Neural cell (in vitro differentiated cells): ENCODE measurements around the gene SKIDA1.

Experiments used
- EP300 ChIP-seq: fragments of 450-650 bp; conservative IDR thresholded peaks from 2 replicates; pipeline ENCODE4 v1.6.1; 2014; ENCODE audit warnings: antibody characterized with exemption, mild to moderate bottlenecking, moderate library complexity; ENCODE audit not compliant: poor library complexity, severe bottlenecking
- EZH2 ChIP-seq: fragments of 200-600, 300-800 bp; shearing (Covaris generic), sonication (generic); IDR thresholded peaks from 2 replicates; pipeline ENCODE4 v1.6.1; 2014; ENCODE audit warnings: antibody characterized with exemption, low read length, borderline replicate concordance, mild to moderate bottlenecking; ENCODE audit not compliant: insufficient read depth, poor library complexity, severe bottlenecking
- POLR2AphosphoS5 ChIP-seq: IDR thresholded peaks from 2 replicates; pipeline ENCODE4 v1.6.1; 2012
- RAD21 ChIP-seq: fragments of 450-650 bp; conservative IDR thresholded peaks from 2 replicates; pipeline ENCODE4 v1.6.1; 2014; ENCODE audit warnings: antibody characterized with exemption, mild to moderate bottlenecking, moderate library complexity
- SMC3 ChIP-seq: fragments of 450-650 bp; conservative IDR thresholded peaks from 2 replicates; pipeline ENCODE4 v1.6.1; 2014; ENCODE audit warnings: antibody characterized with exemption, mild to moderate bottlenecking, moderate library complexity; ENCODE audit not compliant: poor library complexity
- TF ChIP-seq, protein P1 (sequence below): fragments of 450-650 bp; IDR thresholded peaks from 2 replicates; pipeline ENCODE4 v1.5.1; 2014; ENCODE audit warnings: antibody characterized with exemption, mild to moderate bottlenecking, moderate library complexity; ENCODE audit not compliant: poor library complexity, severe bottlenecking

DNA sequence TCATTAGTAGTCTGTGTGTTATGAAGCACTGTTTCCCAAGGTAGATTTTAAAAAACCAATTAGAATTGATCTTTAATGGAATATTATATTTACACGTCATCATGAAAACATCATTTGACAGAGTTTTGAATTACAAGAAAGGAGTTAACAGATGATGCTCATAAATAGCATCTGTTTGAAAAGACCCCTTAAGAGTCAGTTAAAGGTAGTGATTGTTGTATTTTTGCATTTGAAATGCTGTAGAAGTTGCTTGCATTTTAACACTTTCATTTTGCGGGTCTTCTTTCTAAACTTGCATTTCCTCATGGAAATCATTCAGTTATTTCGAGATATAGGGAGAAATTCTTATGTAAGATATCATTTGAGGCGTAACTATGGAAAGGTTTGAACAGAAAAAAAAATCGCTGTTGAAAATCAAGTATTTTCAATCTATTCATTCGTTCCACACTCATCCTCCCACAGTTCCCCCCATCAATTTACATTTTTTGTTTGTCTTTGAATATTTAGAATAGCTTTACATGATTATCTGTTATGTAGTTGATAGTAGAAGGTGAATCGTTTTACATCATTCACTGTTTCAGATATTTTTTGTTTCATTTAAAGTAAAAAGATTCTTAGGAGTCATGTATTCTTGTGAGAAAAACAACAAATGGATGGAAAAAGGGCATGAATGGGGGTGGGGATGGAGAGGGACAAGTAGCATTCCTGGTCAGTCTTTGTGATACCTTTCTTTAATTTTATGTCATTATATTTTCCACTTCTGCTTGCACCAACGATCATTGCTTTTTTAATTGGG, 3.0 kb upstream of the SKIDA1 start:
- TF ChIP-seq, protein P1, sequence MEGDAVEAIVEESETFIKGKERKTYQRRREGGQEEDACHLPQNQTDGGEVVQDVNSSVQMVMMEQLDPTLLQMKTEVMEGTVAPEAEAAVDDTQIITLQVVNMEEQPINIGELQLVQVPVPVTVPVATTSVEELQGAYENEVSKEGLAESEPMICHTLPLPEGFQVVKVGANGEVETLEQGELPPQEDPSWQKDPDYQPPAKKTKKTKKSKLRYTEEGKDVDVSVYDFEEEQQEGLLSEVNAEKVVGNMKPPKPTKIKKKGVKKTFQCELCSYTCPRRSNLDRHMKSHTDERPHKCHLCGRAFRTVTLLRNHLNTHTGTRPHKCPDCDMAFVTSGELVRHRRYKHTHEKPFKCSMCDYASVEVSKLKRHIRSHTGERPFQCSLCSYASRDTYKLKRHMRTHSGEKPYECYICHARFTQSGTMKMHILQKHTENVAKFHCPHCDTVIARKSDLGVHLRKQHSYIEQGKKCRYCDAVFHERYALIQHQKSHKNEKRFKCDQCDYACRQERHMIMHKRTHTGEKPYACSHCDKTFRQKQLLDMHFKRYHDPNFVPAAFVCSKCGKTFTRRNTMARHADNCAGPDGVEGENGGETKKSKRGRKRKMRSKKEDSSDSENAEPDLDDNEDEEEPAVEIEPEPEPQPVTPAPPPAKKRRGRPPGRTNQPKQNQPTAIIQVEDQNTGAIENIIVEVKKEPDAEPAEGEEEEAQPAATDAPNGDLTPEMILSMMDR, result no peak
- TF ChIP-seq EP300 (no peak), EZH2 (no peak), POLR2AphosphoS5 (peak; percentile 4), RAD21 (no peak), SMC3 (no peak)
